CD4-positive, alpha-beta T cell (primary cell): Measurements from ENCODE around the gene SLC37A3. TPM values are rescaled to one million over a fixed set of nuclear protein-coding genes. Genes with fewer than 3 reads are reported as not detected.
"Not testable (repeated sequence)": the region's sequence is repeated elsewhere in the genome, so short reads cannot be mapped to it uniquely, and the experiment has no call there.

Source experiments
- ATAC-seq: fragments of 200-7000 bp; cut with Tn5 transposase; one replicate; pipeline ENCODE4 v1.10.0; 2022; ENCODE audit warnings: mild to moderate bottlenecking; ENCODE audit not compliant: poor library complexity
- CTCF ChIA-PET: fragments of 350-600 bp; sonication (Branson Sonifier 250); formaldehyde crosslinking; loops from one replicate; lab custom pipeline; 2021; ENCODE audit warnings: antibody characterized with exemption, inconsistent platforms; lab: Charles Lee
- POLR2A ChIA-PET: fragments of 350-600 bp; sonication (Branson Sonifier 250); formaldehyde crosslinking; loops from one replicate; lab custom pipeline; 2021; ENCODE audit warnings: antibody characterized with exemption, inconsistent platforms; lab: Charles Lee
- DNase-seq, 14 experiments: peaks; one replicate each; pipeline ENCODE4 v3.0.0-alpha.2; 2013 to 2020; ENCODE audit warnings: mixed read lengths in 2 of 14
- H3K27ac ChIP-seq, 2 donors: one replicate each; pipeline versions ENCODE4 v1.5.1 to v1.7.0; 2013; ENCODE audit warnings: low read length in 2 of 2, low read depth in 1 of 2, mild to moderate bottlenecking in 1 of 2
- H3K27me3 ChIP-seq, 2 experiments: 1 replicate in 1 of 2; 2 replicates in 1 of 2; pipeline versions ENCODE4 v1.6.1 to v1.7.0; 2013; ENCODE audit warnings: low read length in 2 of 2, control low read depth in 1 of 2, mild to moderate bottlenecking in 1 of 2, moderate library complexity in 1 of 2; ENCODE audit not compliant: insufficient read depth in 2 of 2, control insufficient read depth in 1 of 2
- H3K36me3 ChIP-seq: one replicate; pipeline ENCODE4 v1.6.1; 2013; ENCODE audit warnings: low read length, control low read depth; ENCODE audit not compliant: insufficient read depth
- H3K4me1 ChIP-seq: one replicate; pipeline ENCODE4 v1.6.1; 2013; ENCODE audit warnings: low read length, control low read depth; ENCODE audit not compliant: insufficient read depth
- H3K4me3 ChIP-seq: one replicate; pipeline ENCODE4 v1.5.1; 2013; ENCODE audit warnings: mild to moderate bottlenecking, low read length, moderate library complexity
- H3K9me3 ChIP-seq, 2 experiments: 1 replicate in 1 of 2; 2 replicates in 1 of 2; pipeline versions ENCODE4 v1.6.1 to v1.7.0; 2013; ENCODE audit warnings: low read length in 2 of 2, mild to moderate bottlenecking in 2 of 2, control low read depth in 1 of 2, moderate library complexity in 1 of 2; ENCODE audit not compliant: control insufficient read depth in 1 of 2, insufficient read depth in 1 of 2
- H3K27ac Mint-ChIP-seq: one replicate; pipeline ENCODE4 v1.8.0; 2020; ENCODE audit warnings: mixed read lengths
- H3K27me3 Mint-ChIP-seq: one replicate; pipeline ENCODE4 v1.8.0; 2021; ENCODE audit warnings: mixed read lengths
- H3K36me3 Mint-ChIP-seq: one replicate; pipeline ENCODE4 v1.8.0; 2021; ENCODE audit warnings: low read depth, mixed read lengths
- H3K4me1 Mint-ChIP-seq: one replicate; pipeline ENCODE4 v1.8.0; 2021; ENCODE audit warnings: low read depth, mixed read lengths
- H3K4me3 Mint-ChIP-seq: one replicate; pipeline ENCODE4 v1.8.0; 2020; ENCODE audit warnings: mild to moderate bottlenecking, mixed read lengths
- H3K9me3 Mint-ChIP-seq: one replicate; pipeline ENCODE4 v1.8.0; 2020; ENCODE audit warnings: mixed read lengths
- CTCF ChIP-seq: fragments of 200-600 bp; IDR thresholded peaks from one replicate; pipeline ENCODE4 v1.8.0; 2022; ENCODE audit warnings: antibody characterized with exemption, mild to moderate bottlenecking
- intact Hi-C, 2 experiments: fragments of 100-400 bp; cut with DNase I in 1 of 2; cut with micrococcal nuclease in 1 of 2; formaldehyde crosslinking; loops; one replicate each; pipeline versions ENCODE4 v1.15.1 to v1.9.0; 2023 to 2025; cut with DNase I, micrococcal nuclease
- total RNA-seq, 174 experiments: library from RNA in 2 of 174; stranded (reverse) in 2 of 174; gene quantifications; one replicate each; pipeline ENCODE4 v1.2.3 and lab custom pipeline; 2021 to 2026

SLC37A3 gene
- total RNA-seq, 2 experiments from 2014 or later: 23.5 to 25.6 TPM

GRCh38 chr7:140347218-140347617 lies 51.1 kb downstream of the SLC37A3 start:
- Mint-ChIP-seq H3K9me3 (no peaks in the 10 kb centered on the region), H3K36me3 (peaks cover 83% of the 10 kb centered on the region), H3K4me1 (no peaks in the 10 kb centered on the region), H3K27me3 (no peaks in the 10 kb centered on the region), H3K27ac (no peak overlapping the region), H3K4me3 (no peak overlapping the region)
- peaks cover 74% of the 10 kb centered on the region for H3K36me3 ChIP-seq
- H3K27me3 ChIP-seq: no peaks in the 10 kb centered on the region
- no peaks in the 10 kb centered on the region for H3K9me3 ChIP-seq
- DNase-seq (no peak), ATAC-seq (no peak)
- H3K4me3 ChIP-seq: no peak overlapping the region
- POLR2A ChIA-PET: interaction anchor here (0.7 kb wide), 1 partner anchor 1196 kb away, joined by 3 read pairs; no protein-coding TSS in a partner anchor
- no peak overlapping the region for H3K27ac ChIP-seq
- CTCF ChIA-PET: interaction anchor here (0.6 kb wide), 2 partner anchors 12 to 503 kb away, joined by 3 to 4 read pairs; no protein-coding TSS in a partner anchor
- no peaks in the 10 kb centered on the region for H3K4me1 ChIP-seq
- intact Hi-C loops: no loop called here
- TF ChIP-seq CTCF: no peak

GRCh38 chr7:140345426-140345825 lies 52.9 kb downstream of the SLC37A3 start:
- DNase-seq: no peak
- intact Hi-C loops: no loop called here
- ChIA-PET CTCF (no interaction called here), POLR2A (no interaction called here)
- H3K27me3 Mint-ChIP-seq: no peaks in the 10 kb centered on the region
- H3K4me3 Mint-ChIP-seq: no peak overlapping the region
- Histone ChIP-seq H3K4me3 (no peak overlapping the region), H3K36me3 (peaks cover 72% of the 10 kb centered on the region), H3K9me3 (no peaks in the 10 kb centered on the region), H3K27ac (no peak overlapping the region), H3K4me1 (no peaks in the 10 kb centered on the region), H3K27me3 (no peaks in the 10 kb centered on the region)
- H3K4me1 Mint-ChIP-seq: no peaks in the 10 kb centered on the region
- peaks cover 80% of the 10 kb centered on the region for H3K36me3 Mint-ChIP-seq
- no peaks in the 10 kb centered on the region for H3K9me3 Mint-ChIP-seq
- TF ChIP-seq CTCF: no peak
- H3K27ac Mint-ChIP-seq: no peak overlapping the region
- no peak for ATAC-seq

- ChIA-PET CTCF (no interaction called here), POLR2A (no interaction called here)
- Histone ChIP-seq H3K9me3 (no peaks in the 10 kb centered on the region), H3K27ac (no peak overlapping the region), H3K4me1 (no peaks in the 10 kb centered on the region), H3K4me3 (no peak overlapping the region), H3K27me3 (no peaks in the 10 kb centered on the region), H3K36me3 (peaks cover 60% of the 10 kb centered on the region)
- DNase-seq (peak in 3 of 14 experiments; percentile 19 to 62 (median 58)), ATAC-seq (no peak)
- no peak for TF ChIP-seq CTCF
- no peak overlapping the region for H3K4me3 Mint-ChIP-seq
- H3K9me3 Mint-ChIP-seq: no peaks in the 10 kb centered on the region
- H3K4me1 Mint-ChIP-seq: no peaks in the 10 kb centered on the region
- H3K27ac Mint-ChIP-seq: no peak overlapping the region
- intact Hi-C loops: no loop called here
- peaks cover 78% of the 10 kb centered on the region for H3K36me3 Mint-ChIP-seq
- H3K27me3 Mint-ChIP-seq: no peaks in the 10 kb centered on the region
Measured at GRCh38 chr7:140342727-140343514, 55.4 kb downstream of the SLC37A3 start.

- H3K27me3 Mint-ChIP-seq, H3K4me3 Mint-ChIP-seq, H3K27ac ChIP-seq, H3K27me3 ChIP-seq, H3K4me1 ChIP-seq, CTCF ChIA-PET, H3K27ac Mint-ChIP-seq, POLR2A ChIA-PET, intact Hi-C loops, H3K4me3 ChIP-seq, H3K9me3 ChIP-seq, DNase-seq, H3K4me1 Mint-ChIP-seq, H3K9me3 Mint-ChIP-seq, ATAC-seq: not testable (repeated sequence)
- H3K36me3 Mint-ChIP-seq: peaks cover 86% of the 10 kb centered on the region
- peaks cover 53% of the 10 kb centered on the region for H3K36me3 ChIP-seq
Measured at GRCh38 chr7:140338959-140339358, 59.4 kb downstream of the SLC37A3 start.
